Neural cell (in vitro differentiated cells): Measurements from ENCODE around the gene GJC3. TPM values are rescaled to one million over a fixed set of nuclear protein-coding genes. Genes with fewer than 3 reads are reported as not detected.

Experiments used
- H2AFZ ChIP-seq: fragments of 200-600, 300-800 bp; sonication (generic), shearing (Covaris generic); 2 replicates; pipeline ENCODE4 v1.6.0; 2014; ENCODE audit warnings: low read depth, mild to moderate bottlenecking, antibody characterized with exemption, low read length, moderate library complexity
- H3F3A ChIP-seq: fragments of 200-600 bp; shearing (Covaris generic); 2 replicates; pipeline ENCODE4 v1.6.1; 2016; ENCODE audit warnings: mild to moderate bottlenecking, moderate library complexity, mixed read lengths, antibody characterized with exemption, low read length; ENCODE audit not compliant: insufficient read depth, poor library complexity, severe bottlenecking
- H3K27ac ChIP-seq: fragments of 200-600, 300-800 bp; sonication (generic), shearing (Covaris generic); 2 replicates; pipeline ENCODE4 v1.5.1; 2014; ENCODE audit warnings: mild to moderate bottlenecking, low read length, moderate library complexity
- H3K27me3 ChIP-seq: fragments of 300-800, 200-600 bp; sonication (generic), shearing (Covaris generic); 2 replicates; pipeline ENCODE4 v1.6.0; 2014; ENCODE audit warnings: mild to moderate bottlenecking, low read depth, low read length, moderate library complexity; ENCODE audit not compliant: insufficient read depth
- H3K36me3 ChIP-seq: fragments of 300-800, 200-600 bp; sonication (generic), shearing (Covaris generic); 2 replicates; pipeline ENCODE4 v1.5.1; 2014; ENCODE audit warnings: mild to moderate bottlenecking, antibody characterized with exemption, low read length, moderate library complexity; ENCODE audit not compliant: insufficient read depth
- H3K4me2 ChIP-seq: fragments of 300-800, 200-600 bp; sonication (generic), shearing (Covaris generic); 2 replicates; pipeline ENCODE4 v1.6.0; 2014; ENCODE audit warnings: mild to moderate bottlenecking, low read length
- H3K4me3 ChIP-seq: fragments of 300-800, 200-600 bp; sonication (generic), shearing (Covaris generic); 2 replicates; pipeline ENCODE4 v1.5.1; 2014; ENCODE audit warnings: mild to moderate bottlenecking, low read length, moderate library complexity
- H3K79me2 ChIP-seq: fragments of 200-600 bp; shearing (Covaris generic); replicated peaks from 2 replicates; pipeline ENCODE4 v1.6.0; 2014; ENCODE audit warnings: mild to moderate bottlenecking, low read length, moderate library complexity; ENCODE audit not compliant: insufficient read depth
- H3K9ac ChIP-seq: fragments of 300-800, 200-600 bp; sonication (generic), shearing (Covaris generic); 2 replicates; pipeline ENCODE4 v1.6.1; 2016; ENCODE audit warnings: mild to moderate bottlenecking, low read length, mixed read lengths
- H3K9me2 ChIP-seq: fragments of 200-600 bp; shearing (Covaris generic); 2 replicates; pipeline ENCODE4 v1.6.1; 2016; ENCODE audit warnings: mild to moderate bottlenecking, low read length, mixed read lengths; ENCODE audit not compliant: insufficient read depth
- H3K9me3 ChIP-seq: fragments of 200-600, 300-800 bp; sonication (generic), shearing (Covaris generic); 2 replicates; pipeline ENCODE4 v1.6.1; 2016; ENCODE audit warnings: mild to moderate bottlenecking, mixed run types, low read length, moderate library complexity, mixed read lengths
- H4K20me1 ChIP-seq: fragments of 200-600 bp; shearing (Covaris generic); 2 replicates; pipeline ENCODE4 v1.6.1; 2016; ENCODE audit warnings: mild to moderate bottlenecking, mixed run types; ENCODE audit not compliant: insufficient read depth
- EP300 ChIP-seq: fragments of 450-650 bp; conservative IDR thresholded peaks from 2 replicates; pipeline ENCODE4 v1.6.1; 2014; ENCODE audit warnings: antibody characterized with exemption, mild to moderate bottlenecking, moderate library complexity; ENCODE audit not compliant: poor library complexity, severe bottlenecking
- EZH2 ChIP-seq: fragments of 200-600, 300-800 bp; shearing (Covaris generic), sonication (generic); IDR thresholded peaks from 2 replicates; pipeline ENCODE4 v1.6.1; 2014; ENCODE audit warnings: antibody characterized with exemption, low read length, borderline replicate concordance, mild to moderate bottlenecking; ENCODE audit not compliant: insufficient read depth, poor library complexity, severe bottlenecking
- MXI1 ChIP-seq: fragments of 450-650 bp; conservative IDR thresholded peaks from 2 replicates; pipeline ENCODE4 v1.6.1; 2014; ENCODE audit warnings: antibody characterized with exemption, mild to moderate bottlenecking; ENCODE audit not compliant: poor library complexity, severe bottlenecking
- POLR2AphosphoS5 ChIP-seq: IDR thresholded peaks from 2 replicates; pipeline ENCODE4 v1.6.1; 2012
- RAD21 ChIP-seq: fragments of 450-650 bp; conservative IDR thresholded peaks from 2 replicates; pipeline ENCODE4 v1.6.1; 2014; ENCODE audit warnings: antibody characterized with exemption, mild to moderate bottlenecking, moderate library complexity
- SMC3 ChIP-seq: fragments of 450-650 bp; conservative IDR thresholded peaks from 2 replicates; pipeline ENCODE4 v1.6.1; 2014; ENCODE audit warnings: antibody characterized with exemption, mild to moderate bottlenecking, moderate library complexity; ENCODE audit not compliant: poor library complexity
- TAF1 ChIP-seq: IDR thresholded peaks from 2 replicates; pipeline ENCODE4 v1.6.1; 2012; ENCODE audit warnings: low read depth
- polyA plus RNA-seq: library from polyadenylated mRNA; depleted of rRNA; stranded (reverse); fragments of >200 nt; gene quantifications from 2 replicates; pipeline ENCODE4 v1.2.3, GENCODE V29; 2014
- TF ChIP-seq, protein P1 (sequence below): IDR thresholded peaks from 2 replicates; pipeline ENCODE4 v1.6.1; 2012; ENCODE audit warnings: borderline replicate concordance
- TF ChIP-seq, protein P2 (sequence below): fragments of 450-650 bp; IDR thresholded peaks from 2 replicates; pipeline ENCODE4 v1.5.1; 2014; ENCODE audit warnings: antibody characterized with exemption, mild to moderate bottlenecking, moderate library complexity; ENCODE audit not compliant: poor library complexity, severe bottlenecking

The GJC3 gene
- polyA plus RNA-seq, 1 donor from 2014 or later = not detected

DNA sequence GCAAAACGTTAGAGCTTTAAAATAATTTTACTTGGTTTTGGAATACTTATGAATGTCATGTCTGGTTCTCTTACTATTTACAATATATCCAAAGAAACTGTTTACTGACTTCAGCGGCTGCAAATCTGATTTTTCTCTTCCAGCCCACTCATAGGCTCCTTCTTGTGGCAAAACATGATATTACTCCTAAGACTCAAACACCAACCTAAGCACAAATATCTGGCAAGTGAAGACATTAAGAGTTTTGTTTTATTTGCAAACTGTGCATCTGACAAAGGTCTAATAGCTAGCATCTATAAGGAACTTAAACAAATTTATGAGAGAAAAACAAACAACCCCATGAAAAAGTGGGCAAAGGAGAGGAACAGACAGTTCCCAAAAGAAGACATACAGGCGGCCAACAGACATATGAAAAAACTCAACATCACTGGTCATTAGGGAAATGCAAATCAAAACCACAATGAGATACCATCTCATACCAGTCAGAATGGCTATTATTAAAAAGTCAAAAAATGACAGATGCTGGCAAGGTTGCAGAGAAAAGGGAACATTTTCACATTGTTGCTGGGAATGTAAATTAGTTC lies 20.3 kb upstream of the GJC3 start:
- no peaks in the 10 kb centered on the region for H3K36me3 ChIP-seq
- no peak for TF ChIP-seq MXI1
- TF ChIP-seq POLR2AphosphoS5 = no peak
- TF ChIP-seq SMC3 = no peak
- no peak for TF ChIP-seq RAD21
- TF ChIP-seq, protein P1, sequence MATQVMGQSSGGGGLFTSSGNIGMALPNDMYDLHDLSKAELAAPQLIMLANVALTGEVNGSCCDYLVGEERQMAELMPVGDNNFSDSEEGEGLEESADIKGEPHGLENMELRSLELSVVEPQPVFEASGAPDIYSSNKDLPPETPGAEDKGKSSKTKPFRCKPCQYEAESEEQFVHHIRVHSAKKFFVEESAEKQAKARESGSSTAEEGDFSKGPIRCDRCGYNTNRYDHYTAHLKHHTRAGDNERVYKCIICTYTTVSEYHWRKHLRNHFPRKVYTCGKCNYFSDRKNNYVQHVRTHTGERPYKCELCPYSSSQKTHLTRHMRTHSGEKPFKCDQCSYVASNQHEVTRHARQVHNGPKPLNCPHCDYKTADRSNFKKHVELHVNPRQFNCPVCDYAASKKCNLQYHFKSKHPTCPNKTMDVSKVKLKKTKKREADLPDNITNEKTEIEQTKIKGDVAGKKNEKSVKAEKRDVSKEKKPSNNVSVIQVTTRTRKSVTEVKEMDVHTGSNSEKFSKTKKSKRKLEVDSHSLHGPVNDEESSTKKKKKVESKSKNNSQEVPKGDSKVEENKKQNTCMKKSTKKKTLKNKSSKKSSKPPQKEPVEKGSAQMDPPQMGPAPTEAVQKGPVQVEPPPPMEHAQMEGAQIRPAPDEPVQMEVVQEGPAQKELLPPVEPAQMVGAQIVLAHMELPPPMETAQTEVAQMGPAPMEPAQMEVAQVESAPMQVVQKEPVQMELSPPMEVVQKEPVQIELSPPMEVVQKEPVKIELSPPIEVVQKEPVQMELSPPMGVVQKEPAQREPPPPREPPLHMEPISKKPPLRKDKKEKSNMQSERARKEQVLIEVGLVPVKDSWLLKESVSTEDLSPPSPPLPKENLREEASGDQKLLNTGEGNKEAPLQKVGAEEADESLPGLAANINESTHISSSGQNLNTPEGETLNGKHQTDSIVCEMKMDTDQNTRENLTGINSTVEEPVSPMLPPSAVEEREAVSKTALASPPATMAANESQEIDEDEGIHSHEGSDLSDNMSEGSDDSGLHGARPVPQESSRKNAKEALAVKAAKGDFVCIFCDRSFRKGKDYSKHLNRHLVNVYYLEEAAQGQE = no peak
- no peak for TF ChIP-seq EP300
- no peak for TF ChIP-seq EZH2
- TF ChIP-seq, protein P2, sequence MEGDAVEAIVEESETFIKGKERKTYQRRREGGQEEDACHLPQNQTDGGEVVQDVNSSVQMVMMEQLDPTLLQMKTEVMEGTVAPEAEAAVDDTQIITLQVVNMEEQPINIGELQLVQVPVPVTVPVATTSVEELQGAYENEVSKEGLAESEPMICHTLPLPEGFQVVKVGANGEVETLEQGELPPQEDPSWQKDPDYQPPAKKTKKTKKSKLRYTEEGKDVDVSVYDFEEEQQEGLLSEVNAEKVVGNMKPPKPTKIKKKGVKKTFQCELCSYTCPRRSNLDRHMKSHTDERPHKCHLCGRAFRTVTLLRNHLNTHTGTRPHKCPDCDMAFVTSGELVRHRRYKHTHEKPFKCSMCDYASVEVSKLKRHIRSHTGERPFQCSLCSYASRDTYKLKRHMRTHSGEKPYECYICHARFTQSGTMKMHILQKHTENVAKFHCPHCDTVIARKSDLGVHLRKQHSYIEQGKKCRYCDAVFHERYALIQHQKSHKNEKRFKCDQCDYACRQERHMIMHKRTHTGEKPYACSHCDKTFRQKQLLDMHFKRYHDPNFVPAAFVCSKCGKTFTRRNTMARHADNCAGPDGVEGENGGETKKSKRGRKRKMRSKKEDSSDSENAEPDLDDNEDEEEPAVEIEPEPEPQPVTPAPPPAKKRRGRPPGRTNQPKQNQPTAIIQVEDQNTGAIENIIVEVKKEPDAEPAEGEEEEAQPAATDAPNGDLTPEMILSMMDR = no peak
- no peak for TF ChIP-seq TAF1
- no peaks in the 10 kb centered on the region for H3K79me2 ChIP-seq
- H3K4me2 ChIP-seq = no peak overlapping the region
- H3K9me3 ChIP-seq = no peaks in the 10 kb centered on the region
- H3K9me2 ChIP-seq = no peaks in the 10 kb centered on the region
- no peak overlapping the region for H3K4me3 ChIP-seq
- H3K27me3 ChIP-seq = no peaks in the 10 kb centered on the region
- H3K9ac ChIP-seq = no peak overlapping the region
- H2AFZ ChIP-seq = no peak overlapping the region
- H4K20me1 ChIP-seq = no peaks in the 10 kb centered on the region
- no peaks in the 10 kb centered on the region for H3F3A ChIP-seq
- no peak overlapping the region for H3K27ac ChIP-seq

DNA sequence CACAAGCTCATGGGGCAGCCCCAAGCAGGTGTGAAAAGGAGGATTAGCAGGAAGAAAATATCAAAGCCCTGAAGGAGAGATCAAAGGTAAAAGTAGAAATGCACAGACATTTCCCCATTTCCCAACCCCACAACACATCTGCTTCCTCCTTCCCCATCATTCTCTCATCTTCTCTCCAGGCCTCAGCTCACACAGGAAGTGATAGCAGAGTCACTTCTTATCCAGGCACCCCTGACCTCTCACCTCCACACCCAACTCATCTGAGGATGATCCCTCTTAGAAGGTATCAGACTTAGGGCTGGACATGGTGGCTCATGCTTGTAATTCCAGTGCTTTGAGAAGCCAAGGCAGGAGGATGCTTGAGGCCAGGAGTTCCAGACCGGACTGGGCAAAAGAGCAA lies 18.2 kb upstream of the GJC3 start:
- TF ChIP-seq, protein P1 = no peak
- TF ChIP-seq, protein P2 = no peak
- TF ChIP-seq MXI1 (no peak), RAD21 (no peak), EZH2 (no peak), POLR2AphosphoS5 (no peak), TAF1 (no peak), SMC3 (no peak), EP300 (no peak)
- H3K9ac ChIP-seq = no peak overlapping the region
- H3K36me3 ChIP-seq = no peaks in the 10 kb centered on the region
- H2AFZ ChIP-seq = no peak overlapping the region
- H3K9me2 ChIP-seq = no peaks in the 10 kb centered on the region
- no peak overlapping the region for H3K4me2 ChIP-seq
- H3F3A ChIP-seq = no peaks in the 10 kb centered on the region
- no peaks in the 10 kb centered on the region for H3K9me3 ChIP-seq
- H4K20me1 ChIP-seq = no peaks in the 10 kb centered on the region
- no peaks in the 10 kb centered on the region for H3K27me3 ChIP-seq
- H3K27ac ChIP-seq = no peak overlapping the region
- no peak overlapping the region for H3K4me3 ChIP-seq
- no peaks in the 10 kb centered on the region for H3K79me2 ChIP-seq
